Caco-2 (cell line): Measurements from ENCODE around the gene DLG3. TPM values are rescaled to one million over a fixed set of nuclear protein-coding genes. Genes with fewer than 3 reads are reported as not detected.

Source experiments
- BruUV-seq: library from RNA; stranded (reverse); fragments of 400-500 nt; replicated peaks from 2 replicates; lab custom pipeline; 2021; lab: Mats Ljungman, UMichigan
- CTCF ChIA-PET: fragments of 300-600 bp; sonication (Branson Sonifier 250); formaldehyde crosslinking; loops from one replicate; lab custom pipeline; 2022; ENCODE audit warnings: antibody characterized with exemption; lab: Charles Lee
- POLR2A ChIA-PET: fragments of 300-600 bp; sonication (Branson Sonifier 250); formaldehyde crosslinking; loops from one replicate; lab custom pipeline; 2022; ENCODE audit warnings: antibody characterized with exemption; lab: Charles Lee
- DNase-seq, 2 experiments: peaks; one replicate each; pipeline versions ENCODE4 v3.0.0 to v3.0.0-alpha.2; 2020 to 2022
- H3K27me3 ChIP-seq: replicated peaks from 2 replicates; pipeline ENCODE4 v1.6.0; 2011; ENCODE audit warnings: low read length; ENCODE audit not compliant: control insufficient read depth, insufficient read depth
- H3K36me3 ChIP-seq: 2 replicates; pipeline ENCODE4 v1.5.1; 2011; ENCODE audit warnings: low read length; ENCODE audit not compliant: control insufficient read depth, insufficient read depth
- H3K4me1 ChIP-seq: fragments of 250-450 bp; sonication (Bioruptor Pico); 2 replicates; pipeline ENCODE4 v1.5.1; 2020; ENCODE audit warnings: mild to moderate bottlenecking
- H3K4me3 ChIP-seq: 2 replicates; pipeline ENCODE4 v1.5.1; 2011; ENCODE audit warnings: low read depth, mild to moderate bottlenecking, control low read depth, low read length
- H3K9me3 ChIP-seq: fragments of 250-450 bp; sonication (Bioruptor Pico); 2 replicates; pipeline ENCODE4 v1.5.1; 2020; ENCODE audit warnings: mild to moderate bottlenecking, moderate library complexity
- H3K27ac Mint-ChIP-seq: one replicate; pipeline ENCODE4 v1.8.0; 2022; ENCODE audit warnings: mixed read lengths; ENCODE audit not compliant: unreplicated experiment
- H3K27me3 Mint-ChIP-seq: one replicate; pipeline ENCODE4 v1.8.0; 2022; ENCODE audit warnings: mixed read lengths; ENCODE audit not compliant: insufficient read depth, unreplicated experiment
- H3K36me3 Mint-ChIP-seq: one replicate; pipeline ENCODE4 v1.8.0; 2022; ENCODE audit warnings: mild to moderate bottlenecking, mixed read lengths; ENCODE audit not compliant: insufficient read depth, unreplicated experiment
- H3K4me1 Mint-ChIP-seq: one replicate; pipeline ENCODE4 v1.8.0; 2022; ENCODE audit warnings: low read depth, mixed read lengths; ENCODE audit not compliant: unreplicated experiment
- H3K4me3 Mint-ChIP-seq: one replicate; pipeline ENCODE4 v1.8.0; 2022; ENCODE audit warnings: mild to moderate bottlenecking, moderate library complexity, mixed read lengths; ENCODE audit not compliant: unreplicated experiment
- H3K9me3 Mint-ChIP-seq: one replicate; pipeline ENCODE4 v1.8.0; 2022; ENCODE audit warnings: mixed read lengths; ENCODE audit not compliant: unreplicated experiment
- intact Hi-C: fragments of 100-400 bp; cut with micrococcal nuclease; formaldehyde crosslinking; loops from one replicate; pipeline ENCODE4 v1.10.0; 2022; ENCODE audit not compliant: unreplicated experiment
- total RNA-seq: library from RNA; stranded (reverse); gene quantifications from 2 replicates; pipeline ENCODE4 v1.2.3, GENCODE V29; 2022
- TF ChIP-seq, protein P1 (sequence below), 2 experiments: fragments of 200-600 bp in 1 of 2; IDR thresholded peaks; 1 replicate in 1 of 2; 2 replicates in 1 of 2; pipeline versions ENCODE4 v1.5.1 to v1.8.0; 2011 to 2022; ENCODE audit warnings: antibody characterized with exemption in 1 of 2, control low read depth in 1 of 2, inconsistent platforms in 1 of 2, low read depth in 1 of 2, low read length in 1 of 2, mild to moderate bottlenecking in 1 of 2, moderate library complexity in 1 of 2; ENCODE audit not compliant: insufficient read depth in 1 of 2, severe bottlenecking in 1 of 2, unreplicated experiment in 1 of 2

Gene DLG3
- total RNA-seq, 1 experiment from 2014 or later = 58.5 TPM

- TF ChIP-seq, protein P1, sequence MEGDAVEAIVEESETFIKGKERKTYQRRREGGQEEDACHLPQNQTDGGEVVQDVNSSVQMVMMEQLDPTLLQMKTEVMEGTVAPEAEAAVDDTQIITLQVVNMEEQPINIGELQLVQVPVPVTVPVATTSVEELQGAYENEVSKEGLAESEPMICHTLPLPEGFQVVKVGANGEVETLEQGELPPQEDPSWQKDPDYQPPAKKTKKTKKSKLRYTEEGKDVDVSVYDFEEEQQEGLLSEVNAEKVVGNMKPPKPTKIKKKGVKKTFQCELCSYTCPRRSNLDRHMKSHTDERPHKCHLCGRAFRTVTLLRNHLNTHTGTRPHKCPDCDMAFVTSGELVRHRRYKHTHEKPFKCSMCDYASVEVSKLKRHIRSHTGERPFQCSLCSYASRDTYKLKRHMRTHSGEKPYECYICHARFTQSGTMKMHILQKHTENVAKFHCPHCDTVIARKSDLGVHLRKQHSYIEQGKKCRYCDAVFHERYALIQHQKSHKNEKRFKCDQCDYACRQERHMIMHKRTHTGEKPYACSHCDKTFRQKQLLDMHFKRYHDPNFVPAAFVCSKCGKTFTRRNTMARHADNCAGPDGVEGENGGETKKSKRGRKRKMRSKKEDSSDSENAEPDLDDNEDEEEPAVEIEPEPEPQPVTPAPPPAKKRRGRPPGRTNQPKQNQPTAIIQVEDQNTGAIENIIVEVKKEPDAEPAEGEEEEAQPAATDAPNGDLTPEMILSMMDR (IDR thresholded peaks at IDR 0.05; ENCODE audit: insufficient read depth in 1 of 2, low read depth in 1 of 2, low read length in 1 of 2, severe bottlenecking in 1 of 2, unreplicated experiment in 1 of 2) = no peak
- Histone ChIP-seq H3K27me3 (no peaks in the 10 kb centered on the region), H3K4me3 (no peak overlapping the region), H3K36me3 (no peaks in the 10 kb centered on the region), H3K9me3 (no peaks in the 10 kb centered on the region), H3K4me1 (no peaks in the 10 kb centered on the region)
- Mint-ChIP-seq H3K4me1 (no peaks in the 10 kb centered on the region), H3K9me3 (no peaks in the 10 kb centered on the region), H3K27me3 (no peaks in the 10 kb centered on the region), H3K27ac (no peak overlapping the region), H3K4me3 (no peak overlapping the region), H3K36me3 (peaks cover 16% of the 10 kb centered on the region)
- BruUV-seq = no TSS peak
- ChIA-PET CTCF (no interaction called here), POLR2A (no interaction called here)
- intact Hi-C loops = no loop called here
- no peak for DNase-seq
Observed at GRCh38 chrX:70411475-70411874, 33.2 kb upstream of the DLG3 start.

- DNase-seq = no peak
- peaks cover 9% of the 10 kb centered on the region for H3K4me1 Mint-ChIP-seq
- BruUV-seq = no TSS peak
- H3K36me3 Mint-ChIP-seq = peaks cover 29% of the 10 kb centered on the region
- Histone ChIP-seq H3K9me3 (no peaks in the 10 kb centered on the region), H3K4me1 (peaks cover 22% of the 10 kb centered on the region), H3K36me3 (no peaks in the 10 kb centered on the region), H3K4me3 (no peak overlapping the region), H3K27me3 (no peaks in the 10 kb centered on the region)
- intact Hi-C loops = no loop called here
- ChIA-PET POLR2A (no interaction called here), CTCF (no interaction called here)
- no peaks in the 10 kb centered on the region for H3K27me3 Mint-ChIP-seq
- H3K4me3 Mint-ChIP-seq = no peak overlapping the region
- H3K9me3 Mint-ChIP-seq = no peaks in the 10 kb centered on the region
- TF ChIP-seq, protein P1 (IDR thresholded peaks at IDR 0.05; ENCODE audit: insufficient read depth in 1 of 2, low read depth in 1 of 2, low read length in 1 of 2, severe bottlenecking in 1 of 2, unreplicated experiment in 1 of 2) = no peak
- H3K27ac Mint-ChIP-seq = no peak overlapping the region
Observed at GRCh38 chrX:70421618-70422017, 23.0 kb upstream of the DLG3 start.

GRCh38 chrX:70422851-70423341 is 21.7 kb upstream of the DLG3 start, which contains the start of gene GDPD2:
GDPD2 (plus strand) TSS chrX:70423314; CDS start chrX:70424985, 1,671 bp downstream.
- H3K9me3 Mint-ChIP-seq = no peaks in the 10 kb centered on the region
- H3K36me3 ChIP-seq = peaks cover 1% of the 10 kb centered on the region; the same call in 1 of the 2 replicates

More at GRCh38 chrX:70422851-70423341, 21.7 kb upstream of the DLG3 start, which contains the start of gene GDPD2:
- Mint-ChIP-seq H3K27me3 (no peaks in the 10 kb centered on the region), H3K27ac (peak within 1 kb of the TSS; percentile 78), H3K4me3 (peak within 1 kb of the TSS; percentile 58), H3K36me3 (peaks cover 28% of the 10 kb centered on the region), H3K4me1 (peaks cover 9% of the 10 kb centered on the region)
- ChIA-PET POLR2A (no interaction called here), CTCF (interaction anchor here (0.6 to 2.1 kb wide), 8 partner anchors 9 to 427 kb away, joined by 3 to 15 read pairs (median 4); no protein-coding TSS in a partner anchor)
- no peaks in the 10 kb centered on the region for H3K9me3 ChIP-seq
- intact Hi-C loops = loop anchor here (1.0 kb wide), 1 partner anchor 11 kb away; no protein-coding TSS in a partner anchor
- TF ChIP-seq, protein P1 (IDR thresholded peaks at IDR 0.05; ENCODE audit: insufficient read depth in 1 of 2, low read depth in 1 of 2, low read length in 1 of 2, severe bottlenecking in 1 of 2, unreplicated experiment in 1 of 2) = peak in 1 of 2 experiments; percentile 46
- H3K4me3 ChIP-seq = peak within 1 kb of the TSS; percentile 21
- peaks cover 22% of the 10 kb centered on the region for H3K4me1 ChIP-seq
- no TSS peak for BruUV-seq
- H3K27me3 ChIP-seq = no peaks in the 10 kb centered on the region
- DNase-seq = peak; percentile 34 to 53
